Urothelium cell line (cell line): ENCODE measurements around the gene ODF2.
"Not testable (repeated sequence)": the region's sequence is repeated elsewhere in the genome, so short reads cannot be mapped to it uniquely, and the experiment has no call there.

Source experiments
- DNase-seq: peaks from one replicate; pipeline ENCODE4 v3.0.0; 2011; ENCODE audit warnings: low spot score, mixed read lengths
- FAIRE-seq: peaks from 2 replicates; lab custom pipeline; 2011; peaks lifted over from hg19 to GRCh38; lab: Jason Lieb, UNC

Gene ODF2

GRCh38 chr9:128455849-128456612, at the start of gene ODF2:
TSS of gene ODF2 (plus strand) at chr9:128456006. CDS start at chr9:128456092, 86 bp downstream.
- FAIRE-seq, result peak; percentile 48
- peak; percentile 99 for DNase-seq

GRCh38 chr9:128406848-128407391, 48.9 kb upstream of the ODF2 start:
- peak; percentile 71 for DNase-seq
- FAIRE-seq, result no peak

GRCh38 chr9:128408963-128409431, 46.8 kb upstream of the ODF2 start:
- FAIRE-seq (no peak), DNase-seq (no peak)

- DNase-seq (no peak), FAIRE-seq (no peak)
Measured at GRCh38 chr9:128409450-128409849, 46.4 kb upstream of the ODF2 start.

- FAIRE-seq (no peak), DNase-seq (peak; percentile 21)
Measured at GRCh38 chr9:128409978-128410377, 45.8 kb upstream of the ODF2 start.

GRCh38 chr9:128411364-128412119, 44.3 kb upstream of the ODF2 start:
- FAIRE-seq (no peak), DNase-seq (no peak)

GRCh38 chr9:128412120-128412790, 43.6 kb upstream of the ODF2 start:
- FAIRE-seq, result no peak
- DNase-seq, result no peak

- FAIRE-seq, DNase-seq: not testable (repeated sequence)
Measured at GRCh38 chr9:128413728-128414127, 42.1 kb upstream of the ODF2 start.

- DNase-seq (peak; percentile 32), FAIRE-seq (no peak)
Measured at GRCh38 chr9:128414461-128414860, 41.3 kb upstream of the ODF2 start.

GRCh38 chr9:128415281-128415680, 40.5 kb upstream of the ODF2 start:
- FAIRE-seq (no peak), DNase-seq (no peak)

GRCh38 chr9:128416014-128416413, 39.8 kb upstream of the ODF2 start:
- no peak for DNase-seq
- FAIRE-seq, result no peak

- FAIRE-seq (no peak), DNase-seq (no peak)
Measured at GRCh38 chr9:128416432-128417019, 39.3 kb upstream of the ODF2 start.

- no peak for FAIRE-seq
- no peak for DNase-seq
Measured at GRCh38 chr9:128419061-128419925, 36.5 kb upstream of the ODF2 start.

- no peak for FAIRE-seq
- DNase-seq, result peak; percentile 91
Measured at GRCh38 chr9:128420060-128420650, 35.7 kb upstream of the ODF2 start.

GRCh38 chr9:128420651-128421481, 34.9 kb upstream of the ODF2 start, which contains the start of gene CERCAM:
TSS of gene CERCAM (plus strand) at chr9:128420857. CDS start at chr9:128420878, 21 bp downstream.
- peak; percentile 87 for DNase-seq

GRCh38 chr9:128421482-128421996, 34.3 kb upstream of the ODF2 start:
- FAIRE-seq, result no peak
- peak; percentile 37 for DNase-seq

More at GRCh38 chr9:128420651-128421481, 34.9 kb upstream of the ODF2 start, which contains the start of gene CERCAM:
- FAIRE-seq, result no peak

GRCh38 chr9:128422022-128422782, 33.6 kb upstream of the ODF2 start:
- FAIRE-seq, DNase-seq: not testable (repeated sequence)
